HG02571 (cell line): Measurements from ENCODE around the gene CFAP410.

ENCODE experiments used
- ATAC-seq: cut with Tn5 transposase; IDR thresholded peaks from one replicate; pipeline ENCODE4 v1.9.1; 2021; ENCODE audit warnings: mild to moderate bottlenecking, moderate library complexity; ENCODE audit not compliant: unreplicated experiment

CFAP410 gene

DNA sequence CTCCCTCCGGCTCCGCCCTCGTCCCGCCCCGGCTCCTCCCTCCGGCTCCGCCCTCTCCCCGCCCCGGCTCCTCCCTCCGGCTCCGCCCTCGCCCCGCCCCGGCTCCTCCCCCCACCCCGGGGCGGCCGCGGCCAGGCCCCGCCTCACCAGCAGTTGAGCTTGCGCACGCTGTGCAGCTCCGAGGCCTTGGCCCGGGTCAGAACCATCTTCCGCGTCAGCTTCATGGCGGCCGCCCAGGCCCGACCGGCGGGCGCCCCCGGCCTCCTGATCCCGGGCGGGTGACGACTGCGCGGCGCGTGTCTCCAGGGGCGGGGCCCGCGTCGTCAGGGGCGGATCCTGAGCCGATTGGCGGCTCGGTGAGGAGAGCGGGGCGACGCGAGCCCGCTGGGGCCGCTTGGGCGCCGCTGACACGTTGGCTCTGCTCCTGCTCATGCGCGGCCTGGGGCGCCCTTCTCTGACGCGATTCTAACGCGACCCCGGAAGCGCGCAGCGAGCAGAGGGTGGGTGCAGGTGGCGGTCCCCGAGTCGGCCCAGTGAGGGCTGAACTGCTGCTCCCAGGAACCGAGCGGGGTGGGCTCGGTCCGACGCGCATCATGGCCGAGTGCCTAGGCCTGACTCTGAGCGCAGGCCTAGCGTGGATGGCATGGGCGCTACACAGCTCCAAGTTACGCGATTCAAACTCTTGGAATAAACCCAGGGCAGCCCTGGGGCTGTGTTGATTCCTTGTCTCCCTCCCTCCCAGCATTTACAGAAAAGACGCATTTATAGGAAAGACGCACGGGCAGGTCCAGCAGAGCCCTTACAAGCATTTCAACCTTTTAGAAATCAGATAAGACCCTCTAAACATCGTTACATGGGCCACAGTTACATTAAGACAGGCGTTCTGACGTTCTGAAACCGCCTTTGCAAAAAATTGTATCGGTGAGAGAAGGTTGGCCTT is at the start of gene CFAP410:
TSS of gene CFAP410 (minus strand) at position 420 of the 940 bp plus-strand sequence. CDS start at position 224, 196 bp downstream.
- peak; percentile 88 for ATAC-seq

DNA sequence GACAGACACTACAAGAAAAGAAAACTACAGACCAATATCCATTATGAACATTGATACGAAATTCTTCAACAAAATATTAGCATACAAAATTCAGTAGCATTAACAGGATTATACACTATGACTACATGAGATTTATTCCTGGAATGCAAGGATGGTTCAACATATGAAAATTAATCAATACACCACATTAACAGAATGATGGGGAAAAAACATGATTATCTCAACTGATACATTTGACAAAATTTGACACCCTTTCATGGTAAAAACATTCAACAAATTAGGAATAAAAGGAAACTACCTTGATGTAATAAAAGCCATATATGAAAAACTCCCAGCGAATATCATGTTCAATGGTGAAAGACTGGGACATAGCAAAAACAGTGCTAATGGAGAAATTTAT is 45.8 kb upstream of the CFAP410 start:
- no peak for ATAC-seq

GRCh38 chr21:44383216-44383615 is 44.0 kb upstream of the CFAP410 start:
- ATAC-seq = no peak

GRCh38 chr21:44382536-44382935 is 43.3 kb upstream of the CFAP410 start:
- no peak for ATAC-seq

DNA sequence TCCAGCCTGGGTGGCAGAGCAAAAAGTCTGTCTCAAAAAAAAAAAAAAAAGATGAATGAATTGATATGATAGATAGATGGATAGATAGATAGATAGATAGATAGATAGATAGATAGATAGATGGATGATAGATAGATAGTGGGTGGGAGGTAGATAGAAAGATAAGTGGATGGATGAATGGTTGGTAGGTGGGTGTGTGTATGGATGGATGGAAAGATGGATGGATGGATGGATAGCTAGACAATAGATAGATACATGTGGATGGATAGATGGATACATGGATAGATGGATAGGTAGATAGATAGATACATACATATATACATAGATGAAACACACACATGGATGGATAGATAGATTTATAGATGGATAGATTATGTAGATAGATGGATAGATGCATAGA is 42.7 kb upstream of the CFAP410 start:
- no peak for ATAC-seq

DNA sequence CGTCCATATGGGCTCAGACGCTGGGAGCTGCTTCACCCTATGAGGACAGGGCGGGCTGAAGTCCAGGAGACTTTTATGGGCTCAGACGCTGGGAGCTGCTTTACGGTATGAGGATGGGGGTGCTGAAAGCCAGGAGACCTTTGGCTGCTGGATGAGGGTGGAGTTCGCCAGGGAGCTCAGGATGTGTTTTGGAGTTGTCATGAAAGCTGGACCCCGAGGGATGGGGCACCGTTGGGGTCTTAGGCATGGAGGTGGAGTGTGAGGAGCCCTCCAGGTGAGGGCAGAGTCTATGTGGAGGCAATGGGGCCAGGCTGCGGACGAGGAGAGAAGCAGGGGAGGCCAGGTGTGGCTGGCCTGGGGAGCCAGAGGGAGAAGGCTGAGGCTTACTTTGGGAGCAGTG is 41.7 kb upstream of the CFAP410 start:
- ATAC-seq = no peak

GRCh38 chr21:44379991-44380865 is 41.0 kb upstream of the CFAP410 start:
- no peak for ATAC-seq

- no peak for ATAC-seq
Measured at GRCh38 chr21:44379515-44379848, 40.3 kb upstream of the CFAP410 start.

DNA sequence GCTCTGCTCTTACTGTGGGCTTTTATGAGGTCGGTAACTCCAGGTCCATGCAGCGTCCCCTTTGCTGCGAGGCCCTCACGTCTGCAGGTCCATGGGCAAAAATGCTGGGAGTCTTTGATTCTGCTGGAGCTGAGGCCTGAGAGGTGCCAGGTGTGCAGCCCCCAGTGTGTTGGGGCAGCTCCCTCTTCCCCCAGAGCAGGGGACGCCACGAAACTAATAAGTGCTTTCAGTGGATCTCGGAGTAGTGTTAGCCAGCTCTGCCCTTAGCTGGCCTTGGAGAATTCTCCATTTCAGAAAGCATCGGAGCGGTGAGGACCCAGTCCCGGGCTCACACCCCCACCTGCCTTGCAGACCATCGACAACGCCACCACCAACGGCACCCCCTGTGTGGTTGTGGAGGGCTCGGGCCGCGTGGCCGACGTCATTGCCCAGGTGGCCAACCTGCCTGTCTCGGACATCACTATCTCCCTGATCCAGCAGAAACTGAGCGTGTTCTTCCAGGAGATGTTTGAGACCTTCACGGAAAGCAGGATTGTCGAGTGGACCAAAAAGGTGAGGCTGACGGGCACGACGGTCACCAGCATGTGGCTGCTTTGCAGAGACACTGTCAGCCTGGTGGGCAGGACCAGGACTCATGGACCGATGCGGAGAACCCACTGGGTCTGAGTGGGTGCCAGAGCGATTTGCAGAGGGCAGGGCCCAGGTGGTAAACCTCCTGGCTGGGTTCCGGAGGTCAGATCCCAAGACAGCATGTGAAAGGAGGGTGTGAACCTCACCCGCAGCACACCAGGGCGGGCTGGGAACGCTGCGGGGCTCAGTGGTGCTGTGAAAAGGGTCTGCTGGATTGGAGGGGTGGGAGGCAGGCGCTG is 39.7 kb upstream of the CFAP410 start:
- ATAC-seq = no peak

GRCh38 chr21:44377922-44378645 is 38.9 kb upstream of the CFAP410 start:
- no peak for ATAC-seq

DNA sequence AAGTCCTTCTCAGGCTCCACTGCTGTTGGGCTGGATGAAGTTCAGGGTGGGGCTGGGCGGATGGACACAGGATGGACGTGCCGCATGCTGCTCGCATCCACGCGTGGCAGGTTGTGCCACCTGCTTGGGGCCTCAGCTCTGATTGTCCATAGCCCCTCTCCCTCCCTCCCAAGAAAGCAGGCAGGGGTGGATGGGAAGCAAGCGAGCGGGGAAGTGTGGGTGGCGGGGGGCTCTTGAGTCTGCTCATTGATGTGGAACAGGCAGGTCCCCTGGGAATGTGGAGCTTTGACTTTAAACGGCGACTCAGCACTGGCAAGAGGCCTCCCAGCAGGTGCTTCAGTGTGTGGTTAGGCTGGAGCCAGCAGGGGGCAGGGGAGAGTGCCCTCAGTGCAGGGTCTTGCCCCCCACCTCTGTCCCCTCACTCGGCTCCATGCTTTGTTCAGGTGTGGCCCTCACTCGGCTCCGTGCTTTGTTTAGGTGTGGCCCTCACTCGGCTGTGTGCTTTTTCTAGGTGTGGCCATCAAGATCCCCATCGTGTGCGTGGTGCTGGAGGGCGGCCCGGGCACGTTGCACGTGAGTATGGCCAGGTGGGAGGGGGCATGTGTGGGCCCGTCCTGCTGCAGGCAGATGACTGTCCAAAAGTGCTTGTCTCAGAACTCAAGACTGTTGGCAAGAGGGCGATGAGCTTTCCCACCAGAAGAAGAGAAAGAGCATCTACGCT is 38.2 kb upstream of the CFAP410 start:
- ATAC-seq = no peak

- ATAC-seq = no peak
Measured at GRCh38 chr21:44376606-44377005, 37.4 kb upstream of the CFAP410 start.

GRCh38 chr21:44375761-44376241 is 36.6 kb upstream of the CFAP410 start:
- ATAC-seq = no peak

DNA sequence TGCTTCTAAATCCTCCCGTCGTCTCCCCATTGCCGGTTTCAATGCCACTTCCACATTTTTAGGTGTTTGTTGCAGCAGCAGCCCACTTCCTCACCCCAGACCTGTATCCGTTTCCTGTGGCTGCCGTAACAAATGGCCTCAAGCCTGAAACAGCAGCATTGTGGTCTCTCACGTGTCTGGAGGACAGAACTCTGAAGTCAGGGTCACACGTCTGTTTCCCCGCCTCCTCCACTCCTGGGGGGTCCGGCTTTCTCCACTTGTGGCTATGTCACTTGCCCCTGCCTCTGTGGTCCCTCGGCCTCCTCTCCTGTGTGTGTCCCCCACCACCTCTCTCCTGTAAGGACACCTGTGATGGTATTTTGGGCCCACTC is 36.1 kb upstream of the CFAP410 start:
- no peak for ATAC-seq

DNA sequence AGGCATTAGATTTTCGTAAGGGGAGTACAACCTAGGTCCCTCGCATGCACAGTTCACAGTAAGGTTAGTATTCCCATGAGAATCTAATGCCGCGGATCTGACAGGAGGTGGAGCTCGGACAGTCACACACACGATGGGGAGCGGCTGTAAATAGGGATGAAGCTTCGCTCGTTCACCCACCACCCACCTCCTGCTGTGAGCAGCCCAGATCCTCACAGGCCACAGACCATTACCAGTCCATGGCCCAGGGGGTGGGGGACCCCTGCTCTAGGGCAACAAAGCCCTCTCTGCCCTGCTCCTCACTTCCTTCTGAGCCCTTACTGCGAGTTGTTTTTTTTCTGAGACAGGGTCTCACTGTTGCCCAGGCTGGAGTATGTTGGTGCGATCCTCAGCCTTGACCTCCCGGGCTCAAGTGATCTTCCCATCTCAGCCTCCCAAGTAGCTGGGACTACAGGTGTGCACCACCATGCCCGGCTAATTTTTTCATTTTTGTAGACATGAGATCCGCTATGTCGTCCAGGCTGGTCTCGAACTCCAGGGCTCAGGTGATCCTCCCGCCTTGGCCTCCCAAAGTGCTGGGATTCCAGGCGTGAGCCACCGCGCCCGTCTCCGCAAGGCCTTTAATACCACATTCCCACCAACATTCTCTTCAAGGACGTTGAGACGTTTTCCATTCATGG is 35.6 kb upstream of the CFAP410 start:
- ATAC-seq = no peak

GRCh38 chr21:44372616-44373015 is 33.4 kb upstream of the CFAP410 start:
- ATAC-seq = no peak

GRCh38 chr21:44371596-44371995 is 32.4 kb upstream of the CFAP410 start:
- ATAC-seq = no peak

- no peak for ATAC-seq
Measured at GRCh38 chr21:44370786-44371410, 31.7 kb upstream of the CFAP410 start.
